Activated T-helper 1 cell treated with anti-CD3 and anti-CD28 coated beads, Interleukin-2, amount 50 U/mL, for 16 hours (primary cell): ENCODE results near the gene ZSCAN23.

ENCODE experiments used
- DNase-seq, 2 donors: peaks; one replicate each; pipeline ENCODE4 v3.0.0-alpha.2; 2020; ENCODE audit warnings: low read depth in 1 of 2, low spot score in 1 of 2

ZSCAN23 gene

GRCh38 chr6:28383235-28384142 lies 59.8 kb downstream of the ZSCAN23 start:
- DNase-seq, result no peak
